Sigmoid colon (tissue), 7 donors: ENCODE measurements around the gene FAM180B. TPM values are rescaled to one million over a fixed set of nuclear protein-coding genes. Genes with fewer than 3 reads are reported as not detected.
"Not testable (repeated sequence)": the region's sequence is repeated elsewhere in the genome, so short reads cannot be mapped to it uniquely, and the experiment has no call there.

Experiments
- DNase-seq: peaks from one replicate; pipeline ENCODE4 v3.0.0-alpha.2; 2019
- H3K27ac ChIP-seq, 4 donors: fragments of 200-600 bp; sonication (generic); one replicate each; pipeline ENCODE4 v1.5.1; 2016 to 2019; ENCODE audit warnings: mild to moderate bottlenecking in 1 of 4
- H3K27me3 ChIP-seq, 3 donors: fragments of 200-600 bp; sonication (generic); one replicate each; pipeline ENCODE4 v1.5.1; 2019; ENCODE audit warnings: mild to moderate bottlenecking in 1 of 3
- H3K36me3 ChIP-seq, 4 donors: fragments of 200-600 bp; sonication (generic); one replicate each; pipeline ENCODE4 v1.5.1; 2016 to 2019
- H3K4me1 ChIP-seq, 4 donors: fragments of 200-600 bp; sonication (generic); one replicate each; pipeline ENCODE4 v1.5.1; 2017 to 2019
- H3K4me3 ChIP-seq, 4 donors: fragments of 200-600 bp; sonication (generic); one replicate each; pipeline ENCODE4 v1.5.1; 2017 to 2019; ENCODE audit warnings: mild to moderate bottlenecking in 2 of 4, moderate library complexity in 1 of 4
- H3K9me3 ChIP-seq, 4 donors: fragments of 200-600 bp in 3 of 4; sonication (generic) in 3 of 4; one replicate each; pipeline versions ENCODE4 v1.5.1 to v1.6.1; 2013 to 2019
- EP300 ChIP-seq, 4 donors: sonication (generic); formaldehyde crosslinking; IDR thresholded peaks; one replicate each; pipeline ENCODE4 v1.6.1; 2017; ENCODE audit warnings: antibody characterized with exemption in 4 of 4
- POLR2AphosphoS5 ChIP-seq, 4 donors: sonication (generic); formaldehyde crosslinking; IDR thresholded peaks; one replicate each; pipeline ENCODE4 v1.6.1; 2017; ENCODE audit warnings: antibody characterized with exemption in 4 of 4
- WGBS, 2 donors: extraction: QIAGEN DNeasy Blood & Tissue Kit; methylation state at CpG; one replicate each; pipeline ENCODE4 v1.1.7; 2013; 5-methylcytosine and 5-hydroxymethylcytosine counted together
- intact Hi-C: fragments of 100-400 bp; cut with DNase I; formaldehyde crosslinking; loops from one replicate; pipeline ENCODE4 v1.15.1; 2023
- polyA plus RNA-seq, 3 donors: library from polyadenylated mRNA; stranded (reverse); fragments of 200-250 nt; gene quantifications; one replicate each; pipeline ENCODE4 v1.2.3, GENCODE V29; 2013
- total RNA-seq, 4 donors: library from RNA; depleted of rRNA; stranded (reverse); fragments of >200 nt; gene quantifications; one replicate each; pipeline ENCODE4 v1.1.0, GENCODE V29; 2016
- TF ChIP-seq, protein P1 (sequence below), 4 experiments: fragments of 450-650 bp in 3 of 4; fragments of 200-600 bp in 1 of 4; IDR thresholded peaks; one replicate each; pipeline ENCODE4 v1.5.1; 2016 to 2019; ENCODE audit warnings: antibody characterized with exemption in 4 of 4, mild to moderate bottlenecking in 3 of 4, moderate library complexity in 2 of 4
- donor health status: healthy with polysubstance abuse.
- donor health status: Bipolar disorder and iron deficiency.
- donor health status: healthy.

FAM180B gene
- total and polyA plus RNA-seq, 7 donors, result 0.12 to 1.4 (median 0.41) TPM; not detected in 2

DNA sequence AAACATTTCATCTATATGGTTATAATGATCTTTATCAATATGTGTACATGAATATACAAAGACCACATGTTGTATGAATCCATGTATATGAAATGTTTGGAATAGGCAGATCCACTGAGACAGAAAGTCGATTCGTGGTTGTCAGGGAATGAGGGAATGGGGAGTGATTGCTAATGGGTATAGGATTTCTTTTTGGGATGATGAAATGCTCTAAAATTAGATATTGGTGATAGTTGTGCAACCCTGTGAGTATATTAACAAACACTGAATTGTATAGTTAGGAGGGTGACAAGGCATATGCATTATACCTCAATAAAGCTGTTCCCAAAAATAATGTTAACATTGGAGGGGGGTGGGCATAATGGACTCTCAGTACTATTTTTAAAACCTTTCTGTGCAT, 26.1 kb upstream of the FAM180B start:
- no peak overlapping the region for H3K4me3 ChIP-seq
- H3K27ac ChIP-seq, result no peak overlapping the region
- no peaks in the 10 kb centered on the region for H3K36me3 ChIP-seq
- intact Hi-C loops, result no loop called here
- H3K4me1 ChIP-seq, result peaks cover 0 to 9% (median 7%) of the 10 kb centered on the region in 4 donors
- no peak for TF ChIP-seq POLR2AphosphoS5 (IDR thresholded peaks at IDR 0.05)
- no peak for TF ChIP-seq EP300 (IDR thresholded peaks at IDR 0.05)
- H3K27me3 ChIP-seq, result no peaks in the 10 kb centered on the region
- H3K9me3 ChIP-seq, result no peaks in the 10 kb centered on the region
- DNase-seq, result no peak
- 89 to 91% methylated on average over 2 of the region's 2 CpGs for WGBS, 2 donors

DNA sequence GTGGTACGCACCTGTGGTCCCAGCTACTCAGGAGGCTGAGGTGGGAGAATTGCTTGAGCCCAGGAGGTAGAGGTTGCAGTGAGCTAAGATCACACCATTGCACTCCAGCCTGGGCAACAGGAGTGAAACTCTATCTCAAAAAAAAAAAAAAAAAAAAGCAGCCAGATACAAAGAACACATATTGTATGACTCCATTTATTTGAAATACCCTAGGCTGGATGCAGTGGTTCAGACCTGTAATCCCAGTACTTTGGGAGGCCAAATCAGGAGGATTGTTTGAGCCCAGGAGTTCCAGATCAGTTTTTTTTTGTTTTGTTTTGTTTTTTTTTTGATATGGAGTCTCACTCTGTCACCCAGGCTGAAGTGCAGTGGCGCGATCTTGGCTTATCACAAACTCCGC, 24.1 kb upstream of the FAM180B start:
- intact Hi-C loops, H3K4me3 ChIP-seq, H3K27ac ChIP-seq, H3K27me3 ChIP-seq, H3K36me3 ChIP-seq, H3K9me3 ChIP-seq, DNase-seq: not testable (repeated sequence)
- peaks cover 0 to 20% (median 12%) of the 10 kb centered on the region in 4 donors for H3K4me1 ChIP-seq
- WGBS, 2 donors, result 98 to 99% methylated on average over 4 of the region's 4 CpGs

DNA sequence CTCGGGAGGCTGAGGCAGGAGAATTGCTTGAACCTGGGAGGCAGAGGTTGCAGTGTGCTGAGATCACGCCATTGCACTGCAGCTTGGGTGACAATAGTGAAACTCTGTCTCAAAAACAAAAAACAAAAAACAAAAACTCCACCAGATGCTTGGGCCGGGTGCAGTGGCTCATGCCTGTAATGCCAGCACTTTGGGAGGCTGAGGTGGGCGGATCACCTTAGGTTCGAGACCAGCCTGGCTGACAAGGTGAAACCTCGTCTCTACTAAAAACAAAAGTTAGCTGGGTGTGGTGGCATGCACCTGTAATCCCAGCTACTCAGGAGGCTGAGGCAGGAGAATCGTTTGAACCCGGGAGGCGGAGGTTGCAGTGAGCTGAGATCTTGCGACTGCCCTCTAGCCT, 22.1 kb upstream of the FAM180B start:
- intact Hi-C loops, DNase-seq, H3K27ac ChIP-seq, H3K9me3 ChIP-seq, H3K27me3 ChIP-seq, H3K36me3 ChIP-seq, H3K4me3 ChIP-seq: not testable (repeated sequence)
- WGBS, 2 donors, result 83 to 92% methylated on average over 10 of the region's 10 CpGs
- H3K4me1 ChIP-seq, result peaks cover 0 to 20% (median 12%) of the 10 kb centered on the region in 4 donors

DNA sequence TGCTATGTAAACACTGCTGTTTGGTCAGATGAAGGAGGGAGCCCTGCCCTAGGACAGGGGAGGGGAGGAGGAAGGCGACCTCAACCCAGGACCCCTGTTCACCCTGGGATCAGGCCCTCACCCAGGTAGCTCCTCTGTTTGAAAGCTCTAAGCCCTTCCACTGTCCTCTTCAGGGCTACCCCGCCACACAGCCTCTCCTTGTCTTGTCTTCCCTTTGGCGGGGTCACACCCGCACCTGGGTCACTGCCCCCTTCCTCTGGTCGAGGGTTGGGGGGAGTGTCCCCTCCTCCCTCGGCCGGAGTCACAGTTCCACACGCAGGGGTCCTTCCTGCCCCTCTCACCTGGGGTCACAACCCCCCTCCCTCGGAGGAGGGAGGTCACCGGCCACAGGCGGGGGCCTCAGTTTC, 21.5 kb upstream of the FAM180B start:
- Histone ChIP-seq H3K9me3 (no peaks in the 10 kb centered on the region), H3K4me3 (peak overlapping the region; percentile 63 to 96 (median 80)), H3K36me3 (peaks cover 0 to 12% (median 0%) of the 10 kb centered on the region in 4 donors), H3K27ac (peak overlapping the region; percentile 72 to 89 (median 81)), H3K27me3 (no peaks in the 10 kb centered on the region), H3K4me1 (peaks cover 0 to 20% (median 12%) of the 10 kb centered on the region in 4 donors)
- TF ChIP-seq EP300 (IDR thresholded peaks at IDR 0.05), result no peak
- DNase-seq, result no peak
- WGBS, 2 donors, result 7 to 11% methylated on average over 11 of the region's 11 CpGs
- intact Hi-C loops, result loop anchor here (5.0 kb wide), 1 partner anchor 98 kb away; no protein-coding TSS in a partner anchor

DNA sequence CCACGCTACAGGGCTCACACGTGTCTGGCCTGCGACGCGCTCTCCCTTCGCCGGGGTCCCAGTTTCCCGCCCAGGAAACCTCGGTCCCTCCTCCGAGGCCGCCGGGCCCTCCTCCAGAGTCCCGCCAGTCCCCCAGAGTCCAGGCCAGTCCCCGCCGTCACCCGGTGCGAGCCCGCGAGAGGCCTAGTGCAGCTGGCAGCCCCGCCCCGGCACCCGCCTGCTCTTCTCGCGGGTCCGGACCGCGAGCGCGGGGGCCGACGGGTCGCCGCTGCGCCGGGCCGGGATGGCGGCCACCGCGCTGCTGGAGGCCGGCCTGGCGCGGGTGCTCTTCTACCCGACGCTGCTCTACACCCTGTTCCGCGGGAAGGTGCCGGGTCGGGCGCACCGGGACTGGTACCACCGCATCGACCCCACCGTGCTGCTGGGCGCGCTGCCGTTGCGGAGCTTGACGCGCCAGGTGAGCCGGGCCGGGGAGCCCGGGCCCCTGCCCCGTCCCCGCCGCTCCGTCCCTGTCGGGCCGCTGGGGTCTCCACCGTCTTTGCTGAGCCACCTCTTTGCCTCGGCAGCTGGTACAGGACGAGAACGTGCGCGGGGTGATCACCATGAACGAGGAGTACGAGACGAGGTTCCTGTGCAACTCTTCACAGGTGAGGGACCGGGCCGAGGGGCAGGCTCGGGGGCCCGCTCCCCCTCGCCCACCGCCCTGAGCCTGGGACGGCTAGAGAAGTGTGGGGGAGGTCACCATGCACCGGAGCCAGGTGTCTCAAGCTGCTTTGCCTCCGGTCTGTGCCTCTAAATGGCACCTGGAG, 20.9 kb upstream of the FAM180B start, which contains the start of gene PTPMT1:
Gene PTPMT1 (plus strand): TSS at position 260 of the 809 bp plus-strand sequence. CDS start 24 bp downstream, at position 284.
- DNase-seq, result peak; percentile 87
- Histone ChIP-seq H3K9me3 (no peaks in the 10 kb centered on the region), H3K27me3 (no peaks in the 10 kb centered on the region), H3K4me1 (peaks cover 0 to 20% (median 12%) of the 10 kb centered on the region in 4 donors), H3K36me3 (peaks cover 0 to 13% (median 0%) of the 10 kb centered on the region in 4 donors), H3K27ac (peak within 1 kb of the TSS; percentile 72 to 89 (median 81)), H3K4me3 (peak within 1 kb of the TSS; percentile 63 to 96 (median 80))
- intact Hi-C loops, result loop anchor here (5.0 kb wide), 1 partner anchor 98 kb away; no protein-coding TSS in a partner anchor
- TF ChIP-seq POLR2AphosphoS5 (IDR thresholded peaks at IDR 0.05) (peak in 2 of 4 donors; percentile 56 to 62), EP300 (IDR thresholded peaks at IDR 0.05) (no peak)
- TF ChIP-seq, protein P1, sequence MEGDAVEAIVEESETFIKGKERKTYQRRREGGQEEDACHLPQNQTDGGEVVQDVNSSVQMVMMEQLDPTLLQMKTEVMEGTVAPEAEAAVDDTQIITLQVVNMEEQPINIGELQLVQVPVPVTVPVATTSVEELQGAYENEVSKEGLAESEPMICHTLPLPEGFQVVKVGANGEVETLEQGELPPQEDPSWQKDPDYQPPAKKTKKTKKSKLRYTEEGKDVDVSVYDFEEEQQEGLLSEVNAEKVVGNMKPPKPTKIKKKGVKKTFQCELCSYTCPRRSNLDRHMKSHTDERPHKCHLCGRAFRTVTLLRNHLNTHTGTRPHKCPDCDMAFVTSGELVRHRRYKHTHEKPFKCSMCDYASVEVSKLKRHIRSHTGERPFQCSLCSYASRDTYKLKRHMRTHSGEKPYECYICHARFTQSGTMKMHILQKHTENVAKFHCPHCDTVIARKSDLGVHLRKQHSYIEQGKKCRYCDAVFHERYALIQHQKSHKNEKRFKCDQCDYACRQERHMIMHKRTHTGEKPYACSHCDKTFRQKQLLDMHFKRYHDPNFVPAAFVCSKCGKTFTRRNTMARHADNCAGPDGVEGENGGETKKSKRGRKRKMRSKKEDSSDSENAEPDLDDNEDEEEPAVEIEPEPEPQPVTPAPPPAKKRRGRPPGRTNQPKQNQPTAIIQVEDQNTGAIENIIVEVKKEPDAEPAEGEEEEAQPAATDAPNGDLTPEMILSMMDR (IDR thresholded peaks at IDR 0.05), result no peak
- WGBS, 2 donors, result 1% methylated on average over 86 of the region's 86 CpGs

DNA sequence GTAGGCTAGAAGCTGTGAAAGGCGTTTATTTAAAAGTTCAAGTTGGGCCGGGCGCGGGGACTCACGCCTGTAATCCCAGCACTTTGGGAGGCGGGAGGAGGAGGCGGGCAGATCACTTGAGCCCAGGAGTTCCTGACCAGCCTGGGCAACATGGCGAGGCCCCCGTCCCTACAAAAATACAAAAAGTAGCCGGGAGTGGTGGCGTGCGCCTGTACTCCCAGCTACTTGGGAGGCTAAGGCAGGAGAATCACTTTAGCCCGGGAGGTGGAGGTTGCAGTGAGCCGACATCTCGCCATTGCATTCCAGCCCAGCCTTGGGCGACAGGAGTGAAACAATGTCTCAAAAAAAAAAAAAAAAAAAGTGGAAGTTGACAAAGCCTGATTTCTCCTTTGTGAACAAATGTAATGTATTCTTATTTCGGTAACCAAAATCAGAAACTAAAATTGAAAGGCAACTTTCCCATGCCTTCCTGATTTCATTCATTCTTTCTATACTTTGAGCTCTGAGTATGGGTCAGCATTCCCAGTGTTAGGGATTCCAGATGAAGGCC, 20.3 kb upstream of the FAM180B start:
- peaks cover 0 to 19% (median under 1%) of the 10 kb centered on the region in 4 donors for H3K36me3 ChIP-seq
- H3K27ac ChIP-seq, result peak overlapping the region; percentile 72 to 89 (median 81)
- intact Hi-C loops, result loop anchor here (5.0 kb wide), 1 partner anchor 99 kb away; no protein-coding TSS in a partner anchor
- peaks cover 0 to 20% (median 12%) of the 10 kb centered on the region in 4 donors for H3K4me1 ChIP-seq
- H3K9me3 ChIP-seq, result no peaks in the 10 kb centered on the region
- TF ChIP-seq, protein P1 (IDR thresholded peaks at IDR 0.05), result no peak
- 17 to 27% methylated on average over 17 of the region's 17 CpGs for WGBS, 2 donors
- peak overlapping the region; percentile 63 to 96 (median 80) for H3K4me3 ChIP-seq
- no peaks in the 10 kb centered on the region for H3K27me3 ChIP-seq
- DNase-seq, result no peak
